Activated CD4-positive, alpha-beta T cell treated with anti-CD3 and anti-CD28 coated beads, Interleukin-2, amount 50 U/mL, for 16 hours (primary cell): Measurements from ENCODE around the gene FRMD5.
"Not testable (repeated sequence)": the region's sequence is repeated elsewhere in the genome, so short reads cannot be mapped to it uniquely, and the experiment has no call there.

Experiments
- DNase-seq: peaks from one replicate; pipeline ENCODE4 v3.0.0-alpha.2; 2020

The FRMD5 gene

GRCh38 chr15:44195151-44195740 lies at the start of gene FRMD5:
Gene FRMD5 (minus strand): TSS chr15:44195271.
- DNase-seq, result peak; percentile 90

GRCh38 chr15:44243829-44244228 lies 48.8 kb upstream of the FRMD5 start:
- DNase-seq, result no peak

- no peak for DNase-seq
These were observed 48.1 kb upstream of the FRMD5 start for GRCh38 chr15:44243141-44243540.

GRCh38 chr15:44231842-44232241 lies 36.8 kb upstream of the FRMD5 start:
- no peak for DNase-seq

GRCh38 chr15:44229301-44229700 lies 34.2 kb upstream of the FRMD5 start:
- DNase-seq, result not testable (repeated sequence)

DNA sequence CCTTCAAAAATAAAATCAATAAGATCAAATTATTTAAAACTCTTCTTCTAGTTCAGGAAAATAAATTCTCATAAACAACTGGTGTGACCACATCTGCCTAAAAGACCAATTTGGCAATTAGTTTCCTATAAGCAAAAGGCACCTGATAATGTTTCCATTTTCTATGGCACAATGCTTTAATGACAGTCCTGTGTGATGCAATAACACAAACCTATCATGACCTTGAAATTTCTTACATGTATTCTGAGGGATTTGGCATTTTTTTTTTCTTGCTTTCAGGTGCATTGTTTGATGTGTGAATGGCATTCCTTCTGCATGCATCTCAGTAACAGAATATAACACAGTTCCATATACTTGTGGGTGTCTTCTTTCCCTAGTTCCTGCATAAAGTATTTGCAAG lies 32.5 kb upstream of the FRMD5 start:
- DNase-seq, result no peak

DNA sequence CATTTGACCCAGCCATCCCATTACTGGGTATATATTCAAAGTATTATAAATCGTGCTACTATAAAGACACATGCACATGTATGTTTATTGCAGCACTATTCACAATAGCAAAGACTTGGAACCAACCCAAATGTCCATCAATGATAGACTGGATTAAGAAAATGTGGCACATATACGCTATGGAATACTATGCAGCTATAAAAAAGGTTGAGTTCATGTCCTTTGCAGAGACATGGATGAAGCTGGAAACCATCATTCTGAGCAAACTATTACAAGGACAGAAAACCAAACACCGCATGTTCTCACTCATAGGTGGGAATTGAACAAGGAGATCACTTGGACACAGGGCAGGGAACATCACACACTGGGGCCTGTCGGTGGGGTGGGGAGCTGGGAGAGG lies 31.9 kb upstream of the FRMD5 start:
- not testable (repeated sequence) for DNase-seq

- DNase-seq, result no peak
These were observed 27.4 kb upstream of the FRMD5 start for GRCh38 chr15:44222478-44222877.

DNA sequence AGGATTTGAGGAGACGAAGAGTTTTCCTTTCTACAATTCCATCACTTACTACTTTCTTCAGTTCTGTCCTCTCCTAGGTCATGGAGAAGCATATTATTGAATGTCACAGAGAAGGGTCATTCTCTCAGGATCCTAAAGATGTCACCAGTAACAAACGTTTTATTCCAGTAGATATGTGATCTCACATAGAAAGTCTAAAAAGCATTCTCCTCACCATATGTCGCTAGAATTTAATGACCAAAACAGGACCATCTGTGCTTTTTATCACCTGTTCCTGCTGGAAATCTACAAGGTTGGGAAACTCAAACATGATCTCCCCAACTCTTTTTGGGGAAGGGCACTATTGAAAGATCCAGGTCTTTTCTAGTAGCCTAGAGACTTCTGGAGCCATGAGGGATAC lies 24.0 kb upstream of the FRMD5 start:
- no peak for DNase-seq

DNA sequence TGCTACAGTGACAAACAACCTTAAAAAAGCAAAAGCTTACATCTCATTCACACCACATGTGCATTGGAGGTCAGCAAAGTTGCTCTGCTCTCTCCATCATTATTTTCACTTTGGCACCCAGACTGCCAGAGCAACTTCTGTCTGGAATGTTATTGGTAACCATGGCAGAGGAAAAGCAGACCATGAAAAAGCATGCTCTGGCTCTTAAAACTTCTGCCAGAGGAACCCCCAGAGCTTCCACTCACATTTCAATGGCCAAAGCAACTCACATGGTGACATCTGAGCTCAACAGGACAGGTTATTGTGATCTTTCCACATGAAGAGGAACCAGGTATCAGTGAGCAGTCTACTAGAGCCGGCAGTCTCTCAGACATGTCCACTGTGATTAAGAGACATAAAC lies 21.9 kb upstream of the FRMD5 start:
- no peak for DNase-seq

DNA sequence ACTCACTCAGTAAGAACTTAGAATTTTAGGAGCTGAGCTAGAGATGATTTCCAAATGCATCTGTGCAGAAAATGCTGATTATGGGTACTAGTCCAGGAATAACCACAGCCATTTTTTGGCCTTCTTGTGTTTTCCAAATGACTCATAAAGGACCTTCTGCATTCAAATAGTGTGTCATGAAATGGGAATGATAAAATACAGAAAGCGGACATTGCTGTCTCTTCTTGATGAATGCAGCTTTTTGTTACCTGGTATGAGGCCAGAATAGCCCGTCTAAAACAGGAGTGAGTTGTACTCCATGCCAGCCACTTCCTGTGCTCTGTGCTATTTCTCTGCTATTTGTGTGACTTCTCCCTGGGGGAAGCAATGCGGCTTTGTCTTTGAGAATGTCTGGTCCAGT lies 20.5 kb upstream of the FRMD5 start:
- no peak for DNase-seq

GRCh38 chr15:44208956-44209355 lies 13.9 kb upstream of the FRMD5 start:
- no peak for DNase-seq

DNA sequence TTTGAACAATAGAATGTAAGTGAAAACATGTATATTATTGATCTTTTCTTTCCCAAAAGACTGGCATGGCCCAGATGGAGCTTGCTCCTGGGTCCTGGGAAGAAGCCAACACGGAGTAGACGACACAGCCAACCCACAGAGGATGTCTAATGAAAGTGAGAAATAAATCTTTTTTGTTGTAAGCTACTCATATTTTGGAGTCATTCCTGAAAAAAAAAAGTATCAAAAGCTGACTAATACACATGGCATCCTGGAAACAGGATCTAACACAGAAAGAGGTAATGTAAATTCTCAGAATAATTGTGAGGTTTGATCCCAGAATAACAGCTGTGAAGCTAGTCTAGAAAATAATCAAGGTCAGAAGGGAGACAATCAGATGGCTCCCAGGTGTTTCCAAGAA lies 12.6 kb upstream of the FRMD5 start:
- DNase-seq, result no peak

DNA sequence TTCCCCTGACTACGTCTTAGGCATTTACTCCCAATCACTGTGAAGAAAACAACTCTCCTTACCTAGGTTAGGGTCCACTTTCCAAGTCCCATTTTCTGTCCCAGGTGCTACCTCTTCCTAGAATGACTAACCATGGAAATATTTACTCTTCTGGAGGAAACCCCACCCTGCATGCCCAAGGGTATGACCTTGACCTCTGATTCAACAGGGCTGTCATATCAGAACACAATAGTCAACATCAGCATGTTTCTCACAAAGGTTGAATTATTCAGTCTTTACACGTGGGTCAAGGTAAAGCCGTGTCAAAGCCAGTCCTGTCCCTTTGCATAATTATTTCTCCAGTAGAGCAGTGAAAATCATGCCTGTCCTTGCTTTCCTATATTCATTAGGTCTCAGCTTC lies 4.3 kb upstream of the FRMD5 start:
- no peak for DNase-seq

DNA sequence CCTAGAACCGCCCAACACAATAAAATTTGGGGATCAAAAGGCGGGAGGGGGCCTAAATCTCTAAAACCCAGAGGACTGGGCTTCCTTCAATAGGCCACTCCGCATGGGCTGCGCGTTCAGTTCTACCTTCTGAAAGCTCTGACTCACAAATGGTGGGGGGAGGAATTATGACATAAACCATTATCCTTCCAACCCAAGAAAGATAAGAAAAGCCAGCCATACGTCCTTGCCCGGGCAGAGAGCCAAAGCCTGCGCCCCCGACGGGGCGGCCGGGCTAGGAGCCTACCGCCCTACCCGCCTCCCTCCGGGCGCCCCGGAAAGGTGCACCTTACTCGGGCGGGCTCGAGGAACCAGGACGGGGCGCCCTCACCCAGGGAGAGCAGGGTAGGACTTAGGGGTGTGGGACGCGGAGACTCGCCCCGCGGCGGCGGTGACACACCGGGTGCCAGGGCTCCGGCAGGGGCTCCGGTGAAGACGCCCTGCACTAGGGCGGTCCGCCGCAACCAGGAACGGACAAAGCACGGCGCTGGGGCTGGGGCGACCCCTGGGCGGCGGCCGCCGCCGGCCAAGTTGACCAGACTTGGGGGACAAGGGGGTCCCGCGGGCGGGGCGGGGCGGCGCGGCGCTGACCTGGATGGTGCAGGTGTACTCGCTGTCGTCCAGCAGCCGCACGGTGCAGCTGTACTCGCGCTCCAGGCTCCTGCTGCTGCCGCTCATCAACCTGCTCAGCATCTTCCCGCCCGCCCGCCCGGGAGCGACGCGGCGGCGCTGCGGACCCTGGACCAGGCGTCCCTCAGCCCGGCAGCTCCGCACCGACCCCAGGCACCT lies 534 bp downstream of the FRMD5 start:
- peak; percentile 10 for DNase-seq

GRCh38 chr15:44193651-44194322 lies 1.3 kb downstream of the FRMD5 start:
- no peak for DNase-seq

GRCh38 chr15:44188795-44189194 lies 6.3 kb downstream of the FRMD5 start:
- no peak for DNase-seq

DNA sequence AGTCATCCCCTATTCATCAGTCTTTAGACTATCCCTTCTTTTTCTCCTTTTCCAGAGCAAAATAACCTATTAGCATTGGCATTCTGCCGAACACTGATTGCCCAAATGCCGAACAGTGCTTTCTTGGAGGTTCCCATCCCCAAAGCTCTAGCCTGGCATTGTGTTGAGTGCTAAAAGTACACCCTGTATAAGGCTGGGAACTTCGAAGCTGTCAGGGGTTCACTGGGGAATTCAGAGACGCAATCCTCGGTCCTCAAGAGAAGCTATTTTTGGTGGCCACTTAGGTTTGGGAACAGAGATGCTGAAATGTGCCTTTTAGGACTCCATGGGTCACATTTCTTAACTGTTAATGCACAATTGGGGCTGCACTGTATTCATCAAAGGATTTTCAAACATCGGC lies 8.4 kb downstream of the FRMD5 start:
- no peak for DNase-seq

GRCh38 chr15:44183363-44183762 lies 11.7 kb downstream of the FRMD5 start:
- DNase-seq, result no peak

DNA sequence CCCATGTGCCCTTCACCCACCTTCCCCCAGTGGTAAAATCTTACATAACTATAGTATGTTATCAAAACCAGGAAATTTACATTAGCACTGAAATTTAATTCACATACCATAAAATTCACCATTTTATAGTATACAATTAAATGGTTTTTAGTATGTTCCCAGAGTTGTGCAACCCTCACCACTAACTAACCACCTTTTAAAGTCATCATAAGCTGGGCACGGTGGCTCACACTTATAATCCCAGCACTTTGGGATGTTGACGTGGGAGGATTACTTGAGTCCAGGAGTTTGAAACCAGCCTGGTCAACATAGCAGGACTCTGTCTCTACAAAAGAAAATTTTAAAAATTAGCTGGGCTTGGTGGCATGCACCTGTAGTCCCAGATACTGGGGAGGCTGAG lies 13.7 kb downstream of the FRMD5 start:
- DNase-seq, result no peak

DNA sequence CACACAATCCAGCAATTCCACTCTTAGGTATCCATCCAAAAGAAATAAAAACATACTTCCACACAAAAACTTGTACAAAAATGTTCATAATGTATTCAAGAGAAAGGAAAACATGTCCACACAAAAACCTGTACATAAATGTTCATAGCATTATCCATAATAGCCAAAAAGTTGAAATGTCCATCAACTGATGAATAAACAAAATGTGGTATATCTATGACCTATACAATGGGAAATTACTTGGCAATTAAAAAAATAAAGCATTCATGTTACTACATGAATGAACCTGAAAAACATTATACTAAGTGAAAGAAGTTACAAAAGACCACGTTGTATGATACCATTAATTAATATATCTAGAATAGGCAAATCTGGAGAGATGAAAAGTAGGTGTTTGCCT lies 17.9 kb downstream of the FRMD5 start:
- no peak for DNase-seq

DNA sequence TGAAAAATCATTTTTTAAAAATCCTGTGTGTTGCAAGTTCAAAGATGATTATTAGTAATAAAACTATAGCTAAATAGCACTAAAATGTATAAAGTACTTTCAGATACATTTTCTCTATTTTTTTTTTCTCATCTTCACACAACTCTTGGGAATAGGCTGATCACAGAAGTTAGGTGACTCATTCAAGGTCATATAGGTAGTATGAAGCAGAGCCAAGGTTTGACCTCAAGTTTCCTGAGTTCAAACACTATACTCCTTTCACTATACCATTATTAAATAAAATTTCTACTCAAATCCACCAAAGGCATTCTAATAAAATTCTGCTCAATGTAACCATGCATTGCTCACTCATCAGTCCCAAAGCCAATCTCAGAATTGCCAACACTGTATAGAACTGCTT lies 21.3 kb downstream of the FRMD5 start:
- no peak for DNase-seq

DNA sequence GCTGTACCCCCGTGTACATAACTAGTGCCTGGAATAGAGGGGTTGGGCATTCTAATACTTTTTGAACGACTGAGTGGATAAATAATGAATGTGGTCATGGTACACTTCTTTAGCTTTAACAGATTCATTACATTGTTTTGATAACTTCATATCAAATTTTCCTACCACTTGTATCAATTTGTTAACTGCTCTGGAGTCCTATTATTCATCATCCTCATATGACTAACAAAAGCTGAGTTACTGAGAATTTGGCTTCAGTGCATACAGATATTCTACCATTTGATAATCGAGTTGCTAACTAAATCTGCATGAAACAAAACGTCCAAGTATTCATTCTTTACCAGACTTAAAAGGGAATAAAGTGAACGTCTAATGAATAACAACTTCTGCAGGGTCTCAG lies 31.7 kb downstream of the FRMD5 start:
- DNase-seq, result no peak

GRCh38 chr15:44160796-44161195 lies 34.3 kb downstream of the FRMD5 start:
- DNase-seq, result no peak
